ENCODE data around the gene FMNL2.

DNA sequence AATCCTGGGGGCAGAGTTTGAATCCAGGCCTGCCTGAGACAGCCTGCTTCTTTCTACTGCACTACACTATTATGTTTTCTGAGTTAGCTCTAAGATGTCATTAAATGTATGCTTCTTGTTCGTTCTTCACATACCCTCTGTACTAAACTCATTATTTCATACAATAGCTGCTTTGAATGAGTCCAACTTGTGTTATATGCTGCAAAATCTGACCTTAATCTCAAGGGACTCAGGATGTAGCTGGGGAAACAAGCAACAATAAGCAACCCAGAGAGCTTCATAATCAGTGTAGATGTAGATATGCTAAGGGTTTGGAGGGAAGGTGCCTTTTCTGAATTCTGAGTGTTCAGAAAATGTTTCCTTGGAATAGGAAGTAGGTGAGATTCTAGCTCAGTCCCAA is 14.4 kb downstream of the FMNL2 start:
- TF ChIP-seq POLR2A (IDR thresholded peaks at IDR 0.05; ENCODE audit: low read length) (no peak), GATA1 (IDR thresholded peaks at IDR 0.05; ENCODE audit: low read depth, low read length) (no peak)

Measured in erythroblast (primary cell).